HepG2 (cell line): ENCODE results near the gene CLEC16A. TPM values are rescaled to one million over a fixed set of nuclear protein-coding genes. Genes with fewer than 3 reads are reported as not detected.

Experiments
- CENPBD1 ChIP-seq: sonication (generic); formaldehyde crosslinking; IDR thresholded peaks from 2 replicates; pipeline ENCODE4 v1.8.0; 2022; ENCODE audit warnings: missing genetic modification reagents, low read depth, mild to moderate bottlenecking, borderline replicate concordance
- IRF9 ChIP-seq: sonication (generic); formaldehyde crosslinking; IDR thresholded peaks from 2 replicates; pipeline ENCODE4 v1.8.0; 2022; ENCODE audit warnings: missing genetic modification reagents, mild to moderate bottlenecking, borderline replicate concordance
- KLF6 ChIP-seq: IDR thresholded peaks from 2 replicates; pipeline ENCODE4 v1.8.0; 2016; ENCODE audit warnings: missing biosample characterization, missing genetic modification reagents
- KMT2A ChIP-seq: sonication (generic); formaldehyde crosslinking; IDR thresholded peaks from 2 replicates; pipeline ENCODE4 v1.4.0; 2020; ENCODE audit warnings: missing genetic modification reagents
- RORA ChIP-seq: sonication (generic); formaldehyde crosslinking; IDR thresholded peaks from 2 replicates; pipeline ENCODE4 v1.5.0; 2020; ENCODE audit warnings: mild to moderate bottlenecking, missing genetic modification reagents, moderate library complexity
- TSC22D2 ChIP-seq: sonication (generic); formaldehyde crosslinking; IDR thresholded peaks from 2 replicates; pipeline ENCODE4 v1.5.1; 2020; ENCODE audit warnings: missing genetic modification reagents, mild to moderate bottlenecking, borderline replicate concordance
- YEATS4 ChIP-seq: sonication (generic); formaldehyde crosslinking; IDR thresholded peaks from 2 replicates; pipeline ENCODE4 v1.4.0; 2020; ENCODE audit warnings: missing genetic modification reagents, borderline replicate concordance
- ZNF557 ChIP-seq: sonication (generic); formaldehyde crosslinking; IDR thresholded peaks from 2 replicates; pipeline ENCODE4 v1.4.0; 2020; ENCODE audit warnings: missing genetic modification reagents
- ZNF878 ChIP-seq: sonication (generic); formaldehyde crosslinking; IDR thresholded peaks from 2 replicates; pipeline ENCODE4 v1.8.1; 2023; ENCODE audit warnings: mild to moderate bottlenecking, missing genetic modification reagents, moderate library complexity
- ZSCAN9 ChIP-seq: IDR thresholded peaks from 2 replicates; pipeline ENCODE4 v1.6.1; 2016; ENCODE audit warnings: borderline replicate concordance
- polyA plus RNA-seq, 8 experiments: library from polyadenylated mRNA; depleted of rRNA in 3 of 8; stranded (reverse) in 7 of 8; unstranded in 1 of 8; fragments of >200 nt; fragmentation: Illumina TruSeq in 4 of 8; extraction: Trizol in 4 of 8; gene quantifications; 2 replicates each; pipeline versions ENCODE4 v1.2.1 to v1.2.3, GENCODE V29; 2011 to 2016; ENCODE audit warnings: low read depth in 4 of 8, missing spikeins in 1 of 8, mixed read lengths in 1 of 8; ENCODE audit not compliant: insufficient read depth in 1 of 8
- total RNA-seq, 5 experiments: library from RNA; depleted of rRNA; stranded (reverse); fragments of >200 nt; fragmentation: Illumina TruSeq; extraction: Trizol; gene quantifications; 2 replicates each; pipeline ENCODE4 v1.2.3, GENCODE V29; 2016; ENCODE audit warnings: low read depth in 1 of 5
- TF ChIP-seq, protein P1 (sequence below): sonication (generic); formaldehyde crosslinking; IDR thresholded peaks from 2 replicates; pipeline ENCODE4 v1.4.0; 2020; ENCODE audit warnings: mild to moderate bottlenecking, missing genetic modification reagents
- TF ChIP-seq, protein P2 (sequence below): sonication (generic); formaldehyde crosslinking; IDR thresholded peaks from 2 replicates; pipeline ENCODE4 v1.8.0; 2023; ENCODE audit warnings: mild to moderate bottlenecking, missing genetic modification reagents
- TF ChIP-seq, protein P3 (sequence below): sonication (generic); formaldehyde crosslinking; IDR thresholded peaks from 2 replicates; pipeline ENCODE4 v1.5.1; 2020; ENCODE audit warnings: missing genetic modification reagents, mild to moderate bottlenecking, borderline replicate concordance
- TF ChIP-seq, protein P4 (sequence below): sonication (generic); formaldehyde crosslinking; IDR thresholded peaks from 2 replicates; pipeline ENCODE4 v1.5.1; 2020; ENCODE audit warnings: mild to moderate bottlenecking, missing genetic modification reagents, moderate library complexity

The CLEC16A gene
- total and polyA plus RNA-seq, 2 of the 13 experiments (the other 11 are each of a cell fraction or from before 2014, with no cell fraction given): 8.5 to 10.3 TPM

DNA sequence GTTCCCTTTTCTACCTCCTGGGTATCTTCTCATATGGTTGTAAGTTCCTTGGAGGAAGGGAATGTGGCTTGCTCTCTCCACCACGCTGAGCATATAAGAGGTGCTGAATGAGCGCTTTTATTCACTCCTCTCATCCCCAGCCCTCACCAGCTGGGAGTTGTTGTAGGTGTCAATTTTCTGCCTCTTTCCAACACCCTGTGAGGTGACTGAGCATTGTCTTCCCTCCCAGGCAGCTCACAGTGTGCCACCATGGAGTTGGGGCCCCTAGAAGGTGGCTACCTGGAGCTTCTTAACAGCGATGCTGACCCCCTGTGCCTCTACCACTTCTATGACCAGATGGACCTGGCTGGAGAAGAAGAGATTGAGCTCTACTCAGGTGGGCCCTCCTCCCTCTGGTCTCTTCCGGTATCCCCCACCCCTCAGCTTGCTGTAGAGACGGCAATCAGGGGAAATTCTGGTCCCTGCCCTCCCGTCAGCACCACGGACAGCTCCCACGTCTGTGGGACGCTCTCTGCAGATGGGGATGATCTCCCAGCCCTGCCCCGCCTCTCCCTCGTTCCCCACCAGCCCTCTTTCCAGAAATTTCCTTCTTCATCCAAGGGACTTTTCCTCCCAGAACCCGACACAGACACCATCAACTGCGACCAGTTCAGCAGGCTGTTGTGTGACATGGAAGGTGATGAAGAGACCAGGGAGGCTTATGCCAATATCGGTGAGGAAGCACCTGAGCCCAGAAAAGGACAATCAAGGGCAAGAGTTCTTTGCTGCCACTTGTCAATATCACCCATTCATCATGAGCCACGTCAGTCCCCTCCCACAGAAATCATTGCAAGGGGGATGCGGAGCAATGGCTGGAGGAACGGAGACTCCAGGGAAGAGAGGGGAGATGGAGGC is 49.1 kb upstream of the CLEC16A start (continued):
- TF ChIP-seq ZNF557 (CRISPR knock-in tag) (peak; percentile 96; the same call in 1 of the 2 replicates), KLF6 (CRISPR knock-in tag) (peak; percentile 96), IRF9 (CRISPR knock-in tag) (peak; percentile 90), ZNF878 (peak; percentile 88), TSC22D2 (CRISPR knock-in tag) (peak; percentile 99), RORA (CRISPR knock-in tag) (no peak), CENPBD1 (CRISPR knock-in tag) (no peak), YEATS4 (CRISPR knock-in tag) (no peak), ZSCAN9 (peak; percentile 99), KMT2A (peak; percentile 57; the same call in 1 of the 2 replicates)
- TF ChIP-seq, protein P1, sequence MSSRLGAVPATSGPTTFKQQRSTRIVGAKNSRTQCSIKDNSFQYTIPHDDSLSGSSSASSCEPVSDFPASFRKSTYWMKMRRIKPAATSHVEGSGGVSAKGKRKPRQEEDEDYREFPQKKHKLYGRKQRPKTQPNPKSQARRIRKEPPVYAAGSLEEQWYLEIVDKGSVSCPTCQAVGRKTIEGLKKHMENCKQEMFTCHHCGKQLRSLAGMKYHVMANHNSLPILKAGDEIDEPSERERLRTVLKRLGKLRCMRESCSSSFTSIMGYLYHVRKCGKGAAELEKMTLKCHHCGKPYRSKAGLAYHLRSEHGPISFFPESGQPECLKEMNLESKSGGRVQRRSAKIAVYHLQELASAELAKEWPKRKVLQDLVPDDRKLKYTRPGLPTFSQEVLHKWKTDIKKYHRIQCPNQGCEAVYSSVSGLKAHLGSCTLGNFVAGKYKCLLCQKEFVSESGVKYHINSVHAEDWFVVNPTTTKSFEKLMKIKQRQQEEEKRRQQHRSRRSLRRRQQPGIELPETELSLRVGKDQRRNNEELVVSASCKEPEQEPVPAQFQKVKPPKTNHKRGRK (CRISPR knock-in tag): no peak
- TF ChIP-seq, protein P2, sequence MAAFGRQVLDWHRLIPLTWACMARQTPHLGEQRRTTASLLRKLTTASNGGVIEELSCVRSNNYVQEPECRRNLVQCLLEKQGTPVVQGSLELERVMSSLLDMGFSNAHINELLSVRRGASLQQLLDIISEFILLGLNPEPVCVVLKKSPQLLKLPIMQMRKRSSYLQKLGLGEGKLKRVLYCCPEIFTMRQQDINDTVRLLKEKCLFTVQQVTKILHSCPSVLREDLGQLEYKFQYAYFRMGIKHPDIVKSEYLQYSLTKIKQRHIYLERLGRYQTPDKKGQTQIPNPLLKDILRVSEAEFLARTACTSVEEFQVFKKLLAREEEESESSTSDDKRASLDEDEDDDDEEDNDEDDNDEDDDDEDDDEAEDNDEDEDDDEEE (CRISPR knock-in tag): 0 out of 2 replicates have a peak, but pooled peaks have one; percentile 89
- TF ChIP-seq, protein P3, sequence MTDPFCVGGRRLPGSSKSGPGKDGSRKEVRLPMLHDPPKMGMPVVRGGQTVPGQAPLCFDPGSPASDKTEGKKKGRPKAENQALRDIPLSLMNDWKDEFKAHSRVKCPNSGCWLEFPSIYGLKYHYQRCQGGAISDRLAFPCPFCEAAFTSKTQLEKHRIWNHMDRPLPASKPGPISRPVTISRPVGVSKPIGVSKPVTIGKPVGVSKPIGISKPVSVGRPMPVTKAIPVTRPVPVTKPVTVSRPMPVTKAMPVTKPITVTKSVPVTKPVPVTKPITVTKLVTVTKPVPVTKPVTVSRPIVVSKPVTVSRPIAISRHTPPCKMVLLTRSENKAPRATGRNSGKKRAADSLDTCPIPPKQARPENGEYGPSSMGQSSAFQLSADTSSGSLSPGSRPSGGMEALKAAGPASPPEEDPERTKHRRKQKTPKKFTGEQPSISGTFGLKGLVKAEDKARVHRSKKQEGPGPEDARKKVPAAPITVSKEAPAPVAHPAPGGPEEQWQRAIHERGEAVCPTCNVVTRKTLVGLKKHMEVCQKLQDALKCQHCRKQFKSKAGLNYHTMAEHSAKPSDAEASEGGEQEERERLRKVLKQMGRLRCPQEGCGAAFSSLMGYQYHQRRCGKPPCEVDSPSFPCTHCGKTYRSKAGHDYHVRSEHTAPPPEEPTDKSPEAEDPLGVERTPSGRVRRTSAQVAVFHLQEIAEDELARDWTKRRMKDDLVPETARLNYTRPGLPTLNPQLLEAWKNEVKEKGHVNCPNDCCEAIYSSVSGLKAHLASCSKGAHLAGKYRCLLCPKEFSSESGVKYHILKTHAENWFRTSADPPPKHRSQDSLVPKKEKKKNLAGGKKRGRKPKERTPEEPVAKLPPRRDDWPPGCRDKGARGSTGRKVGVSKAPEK (CRISPR knock-in tag): no peak
- TF ChIP-seq, protein P4, sequence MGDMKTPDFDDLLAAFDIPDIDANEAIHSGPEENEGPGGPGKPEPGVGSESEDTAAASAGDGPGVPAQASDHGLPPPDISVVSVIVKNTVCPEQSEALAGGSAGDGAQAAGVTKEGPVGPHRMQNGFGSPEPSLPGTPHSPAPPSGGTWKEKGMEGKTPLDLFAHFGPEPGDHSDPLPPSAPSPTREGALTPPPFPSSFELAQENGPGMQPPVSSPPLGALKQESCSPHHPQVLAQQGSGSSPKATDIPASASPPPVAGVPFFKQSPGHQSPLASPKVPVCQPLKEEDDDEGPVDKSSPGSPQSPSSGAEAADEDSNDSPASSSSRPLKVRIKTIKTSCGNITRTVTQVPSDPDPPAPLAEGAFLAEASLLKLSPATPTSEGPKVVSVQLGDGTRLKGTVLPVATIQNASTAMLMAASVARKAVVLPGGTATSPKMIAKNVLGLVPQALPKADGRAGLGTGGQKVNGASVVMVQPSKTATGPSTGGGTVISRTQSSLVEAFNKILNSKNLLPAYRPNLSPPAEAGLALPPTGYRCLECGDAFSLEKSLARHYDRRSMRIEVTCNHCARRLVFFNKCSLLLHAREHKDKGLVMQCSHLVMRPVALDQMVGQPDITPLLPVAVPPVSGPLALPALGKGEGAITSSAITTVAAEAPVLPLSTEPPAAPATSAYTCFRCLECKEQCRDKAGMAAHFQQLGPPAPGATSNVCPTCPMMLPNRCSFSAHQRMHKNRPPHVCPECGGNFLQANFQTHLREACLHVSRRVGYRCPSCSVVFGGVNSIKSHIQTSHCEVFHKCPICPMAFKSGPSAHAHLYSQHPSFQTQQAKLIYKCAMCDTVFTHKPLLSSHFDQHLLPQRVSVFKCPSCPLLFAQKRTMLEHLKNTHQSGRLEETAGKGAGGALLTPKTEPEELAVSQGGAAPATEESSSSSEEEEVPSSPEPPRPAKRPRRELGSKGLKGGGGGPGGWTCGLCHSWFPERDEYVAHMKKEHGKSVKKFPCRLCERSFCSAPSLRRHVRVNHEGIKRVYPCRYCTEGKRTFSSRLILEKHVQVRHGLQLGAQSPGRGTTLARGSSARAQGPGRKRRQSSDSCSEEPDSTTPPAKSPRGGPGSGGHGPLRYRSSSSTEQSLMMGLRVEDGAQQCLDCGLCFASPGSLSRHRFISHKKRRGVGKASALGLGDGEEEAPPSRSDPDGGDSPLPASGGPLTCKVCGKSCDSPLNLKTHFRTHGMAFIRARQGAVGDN: peak; percentile 51
